Left ventricle myocardium inferior (tissue), 1 donor: ENCODE data around the gene TFDP1. TPM values are rescaled to one million over a fixed set of nuclear protein-coding genes. Genes with fewer than 3 reads are reported as not detected.
A peak's percentile ranks its signal among the peaks of the same experiment; 100 is the strongest.

ENCODE experiments used
- DNase-seq: peaks from one replicate; pipeline ENCODE4 v3.0.0-alpha.2; 2020
- H3K27ac ChIP-seq: fragments of 200-600 bp; replicated peaks from 2 replicates; pipeline ENCODE4 v1.8.0; 2021
- H3K27me3 ChIP-seq: fragments of 200-600 bp; 2 replicates; pipeline ENCODE4 v1.8.0; 2021; ENCODE audit warnings: low read depth
- H3K36me3 ChIP-seq: fragments of 200-600 bp; 2 replicates; pipeline ENCODE4 v1.8.0; 2021
- H3K4me1 ChIP-seq: fragments of 200-600 bp; 2 replicates; pipeline ENCODE4 v1.8.0; 2021
- H3K4me3 ChIP-seq: fragments of 200-600 bp; 2 replicates; pipeline ENCODE4 v1.8.0; 2021; ENCODE audit warnings: mild to moderate bottlenecking, moderate library complexity
- H3K9me3 ChIP-seq: fragments of 200-600 bp; replicated peaks from 2 replicates; pipeline ENCODE4 v1.8.0; 2021
- CTCF ChIP-seq: fragments of 200-600 bp; IDR thresholded peaks from 2 replicates; pipeline ENCODE4 v1.8.0; 2021; ENCODE audit warnings: antibody characterized with exemption, mild to moderate bottlenecking, borderline replicate concordance
- intact Hi-C: fragments of 100-400 bp; cut with micrococcal nuclease; formaldehyde crosslinking; loops from one replicate; pipeline ENCODE4 v1.11.0; 2022
- total RNA-seq: library from RNA; stranded (reverse); fragmentation: NEBNext Ultra II Directional; extraction: Animal tissue kit (Norgen Biotek cat#: 25700); gene quantifications from one replicate; pipeline ENCODE4 v1.2.1, GENCODE V29; 2021
- donor health status: DM: no; HTN: yes; CAD: no; lungs with severe emphysema.

Gene TFDP1
- total RNA-seq, 1 donor from 2014 or later: 48.7 TPM

- no peak for TF ChIP-seq CTCF
- Histone ChIP-seq H3K27me3 (no peaks in the 10 kb centered on the region), H3K36me3 (no peaks in the 10 kb centered on the region), H3K9me3 (no peaks in the 10 kb centered on the region), H3K4me3 (no peak overlapping the region), H3K4me1 (peaks cover 16% of the 10 kb centered on the region), H3K27ac (no peak overlapping the region)
- intact Hi-C loops: no loop called here
- no peak for DNase-seq
Observed at GRCh38 chr13:113616991-113617749, 32.6 kb downstream of the TFDP1 start.

- DNase-seq: no peak
- intact Hi-C loops: no loop called here
Observed at GRCh38 chr13:113617961-113618360, 33.4 kb downstream of the TFDP1 start.

GRCh38 chr13:113618455-113618854 is 33.9 kb downstream of the TFDP1 start:
- intact Hi-C loops: no loop called here
- DNase-seq: no peak

More at GRCh38 chr13:113617961-113618360, 33.4 kb downstream of the TFDP1 start:
- Histone ChIP-seq H3K9me3 (no peaks in the 10 kb centered on the region), H3K4me1 (peaks cover 16% of the 10 kb centered on the region), H3K36me3 (peaks cover 3% of the 10 kb centered on the region), H3K27me3 (no peaks in the 10 kb centered on the region), H3K27ac (no peak overlapping the region), H3K4me3 (no peak overlapping the region)
- no peak for TF ChIP-seq CTCF

GRCh38 chr13:113620036-113620796 is 35.7 kb downstream of the TFDP1 start:
- peak; percentile 5 for DNase-seq
- intact Hi-C loops: no loop called here
- Histone ChIP-seq H3K27ac (no peak overlapping the region), H3K9me3 (no peaks in the 10 kb centered on the region), H3K27me3 (no peaks in the 10 kb centered on the region), H3K4me3 (no peak overlapping the region), H3K4me1 (peaks cover 16% of the 10 kb centered on the region), H3K36me3 (peaks cover 15% of the 10 kb centered on the region)
- no peak for TF ChIP-seq CTCF

More at GRCh38 chr13:113618455-113618854, 33.9 kb downstream of the TFDP1 start:
- Histone ChIP-seq H3K27ac (no peak overlapping the region), H3K9me3 (no peaks in the 10 kb centered on the region), H3K27me3 (no peaks in the 10 kb centered on the region), H3K36me3 (peaks cover 8% of the 10 kb centered on the region), H3K4me1 (peaks cover 16% of the 10 kb centered on the region), H3K4me3 (no peak overlapping the region)
- TF ChIP-seq CTCF: no peak

- no peak overlapping the region for H3K27ac ChIP-seq
- peaks cover 16% of the 10 kb centered on the region for H3K4me1 ChIP-seq
- peaks cover 15% of the 10 kb centered on the region for H3K36me3 ChIP-seq
- intact Hi-C loops: no loop called here
- H3K9me3 ChIP-seq: no peaks in the 10 kb centered on the region
- no peak for TF ChIP-seq CTCF
- no peaks in the 10 kb centered on the region for H3K27me3 ChIP-seq
- H3K4me3 ChIP-seq: no peak overlapping the region
- DNase-seq: peak; percentile 1
Observed at GRCh38 chr13:113621046-113621445, 36.5 kb downstream of the TFDP1 start.
